Bronchial epithelial cell (primary cell): Measurements from ENCODE around the gene SUMF2. TPM values are rescaled to one million over a fixed set of nuclear protein-coding genes. Genes with fewer than 3 reads are reported as not detected.
"Not testable (repeated sequence)": the region's sequence is repeated elsewhere in the genome, so short reads cannot be mapped to it uniquely, and the experiment has no call there.

Experiments
- DNase-seq: peaks from one replicate; pipeline ENCODE4 v3.0.0-alpha.2; 2010; ENCODE audit warnings: low read depth
- FAIRE-seq: peaks from 2 replicates; lab custom pipeline; 2011; peaks lifted over from hg19 to GRCh38; lab: Jason Lieb, UNC
- H3K27me3 ChIP-seq: 2 replicates; pipeline ENCODE4 v1.5.1; 2011; ENCODE audit warnings: low read length; ENCODE audit not compliant: control insufficient read depth, insufficient read depth
- H3K36me3 ChIP-seq: 2 replicates; pipeline ENCODE4 v1.5.1; 2011; ENCODE audit warnings: low read length; ENCODE audit not compliant: control insufficient read depth, insufficient read depth
- H3K4me3 ChIP-seq: 2 replicates; pipeline ENCODE4 v1.5.1; 2011; ENCODE audit warnings: mild to moderate bottlenecking, low read depth, low read length, control low read depth
- CTCF ChIP-seq: IDR thresholded peaks from 2 replicates; pipeline ENCODE4 v1.5.1; 2011; ENCODE audit warnings: mild to moderate bottlenecking, moderate library complexity, low read length, control low read depth, inconsistent platforms; ENCODE audit not compliant: insufficient read depth, severe bottlenecking
- total RNA-seq: library from RNA; depleted of rRNA; stranded (reverse); fragments of >200 nt; gene quantifications from 2 replicates; pipeline ENCODE4 v1.2.1, GENCODE V29; 2014

The SUMF2 gene
- total RNA-seq, result 220 and 228 TPM in 2 replicates

GRCh38 chr7:56063882-56064625 is at the start of gene SUMF2:
TSS of gene SUMF2 (plus strand) at chr7:56064286. CDS start at chr7:56064312, 26 bp downstream.
- Histone ChIP-seq H3K4me3 (peak within 1 kb of the TSS; percentile 72), H3K36me3 (peaks cover 8% of the 10 kb centered on the region), H3K27me3 (no peaks in the 10 kb centered on the region)
- TF ChIP-seq CTCF, result peak; percentile 10
- no peak for FAIRE-seq
- DNase-seq, result peak; percentile 74

- H3K4me3 ChIP-seq, H3K27me3 ChIP-seq, FAIRE-seq: not testable (repeated sequence)
- H3K36me3 ChIP-seq, result peaks cover 14% of the 10 kb centered on the region
- peak; percentile 25 for DNase-seq
Observed at GRCh38 chr7:56017015-56017414, 47.1 kb upstream of the SUMF2 start.

- no peak overlapping the region for H3K4me3 ChIP-seq
- no peak for DNase-seq
- H3K36me3 ChIP-seq, result peaks cover 12% of the 10 kb centered on the region
- no peaks in the 10 kb centered on the region for H3K27me3 ChIP-seq
- no peak for TF ChIP-seq CTCF
- FAIRE-seq, result no peak
Observed at GRCh38 chr7:56019501-56019900, 44.6 kb upstream of the SUMF2 start.

GRCh38 chr7:56023500-56023899 is 40.6 kb upstream of the SUMF2 start:
- TF ChIP-seq CTCF, result no peak

GRCh38 chr7:56026538-56026937 is 37.5 kb upstream of the SUMF2 start:
- FAIRE-seq, result no peak
- peak; percentile 79 for DNase-seq
- H3K36me3 ChIP-seq, result peaks cover 8% of the 10 kb centered on the region
- H3K27me3 ChIP-seq, result no peaks in the 10 kb centered on the region
- H3K4me3 ChIP-seq, result no peak overlapping the region
- no peak for TF ChIP-seq CTCF

More at GRCh38 chr7:56023500-56023899, 40.6 kb upstream of the SUMF2 start:
- Histone ChIP-seq H3K27me3 (no peaks in the 10 kb centered on the region), H3K36me3 (peaks cover 13% of the 10 kb centered on the region), H3K4me3 (no peak overlapping the region)
- DNase-seq (no peak), FAIRE-seq (no peak)

GRCh38 chr7:56028942-56029630 is 35.0 kb upstream of the SUMF2 start:
- FAIRE-seq (no peak), DNase-seq (peak; percentile 37)
- peaks cover 10% of the 10 kb centered on the region for H3K36me3 ChIP-seq
- H3K4me3 ChIP-seq, result no peak overlapping the region
- no peaks in the 10 kb centered on the region for H3K27me3 ChIP-seq
- no peak for TF ChIP-seq CTCF
